Measurements from ENCODE around the gene DEFB132.

The DEFB132 gene

DNA sequence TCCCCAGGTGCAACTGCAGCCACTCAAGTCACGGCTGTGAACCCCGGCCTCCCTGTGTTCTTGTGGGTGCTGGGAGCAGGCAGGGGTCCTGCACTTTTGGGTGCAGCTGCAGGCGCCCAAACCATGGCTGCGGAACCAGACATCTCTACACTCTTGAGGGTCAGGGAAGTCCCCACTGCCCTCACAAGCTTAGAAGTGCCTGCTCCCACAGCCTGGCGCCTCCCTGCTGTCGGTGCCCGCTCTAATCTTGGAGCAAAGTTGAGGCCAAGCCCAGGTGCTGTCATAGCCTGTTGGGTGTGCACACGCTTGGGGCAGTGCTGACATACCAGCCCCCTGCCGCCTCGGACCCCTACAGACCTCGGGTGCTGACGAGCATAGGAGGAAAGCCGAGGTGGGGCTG is 6.2 kb downstream of the DEFB132 start:
- DNase-seq (ENCODE audit: low read depth in 2 of 2): no peak

DNA sequence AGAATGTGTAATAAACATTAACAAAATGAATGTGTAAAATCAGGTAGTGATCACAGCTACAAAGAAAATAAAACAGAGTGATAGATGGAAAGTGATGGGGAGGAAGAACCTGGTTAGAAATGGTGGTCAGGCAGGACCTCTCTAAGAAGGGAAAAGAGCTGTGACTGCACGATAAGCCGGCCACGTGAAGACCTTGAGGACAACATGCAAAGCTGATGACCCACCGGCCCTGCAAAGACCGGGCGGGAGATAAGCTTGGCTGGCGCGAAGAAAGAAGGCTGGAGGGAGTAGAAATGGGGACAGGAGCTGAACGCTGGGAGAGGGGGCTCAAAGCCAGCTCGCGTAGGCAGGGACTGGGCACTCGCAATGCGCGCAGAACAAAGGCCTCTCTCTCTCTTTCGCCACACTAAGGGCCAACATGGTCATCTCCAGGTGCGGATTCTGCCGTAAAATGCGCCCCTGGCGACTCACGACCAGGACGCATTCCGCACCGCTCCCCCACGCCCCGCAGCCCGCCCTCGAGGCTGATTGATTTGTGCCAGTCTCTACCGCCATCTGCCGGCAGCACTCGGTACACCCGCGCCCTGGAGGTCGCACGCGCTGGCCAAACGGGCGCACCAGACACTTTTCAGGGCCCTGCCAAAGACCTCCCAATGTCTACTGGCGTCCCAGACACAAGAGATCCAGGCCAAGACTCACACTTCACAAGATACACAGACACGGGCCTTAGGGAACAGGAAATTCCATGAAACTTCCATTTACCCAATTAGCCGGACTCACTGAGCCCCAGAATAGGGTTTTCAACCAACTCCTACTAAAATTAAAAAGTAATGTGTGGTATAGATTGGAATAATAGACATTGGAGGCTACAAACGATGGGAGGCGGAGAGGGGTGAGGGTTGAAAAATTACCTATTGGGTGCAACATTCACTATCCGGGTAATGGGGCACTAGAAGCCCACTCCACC is 9.4 kb downstream of the DEFB132 start:
- peak; percentile 73 to 87 for DNase-seq (ENCODE audit: low read depth in 2 of 2)

DNA sequence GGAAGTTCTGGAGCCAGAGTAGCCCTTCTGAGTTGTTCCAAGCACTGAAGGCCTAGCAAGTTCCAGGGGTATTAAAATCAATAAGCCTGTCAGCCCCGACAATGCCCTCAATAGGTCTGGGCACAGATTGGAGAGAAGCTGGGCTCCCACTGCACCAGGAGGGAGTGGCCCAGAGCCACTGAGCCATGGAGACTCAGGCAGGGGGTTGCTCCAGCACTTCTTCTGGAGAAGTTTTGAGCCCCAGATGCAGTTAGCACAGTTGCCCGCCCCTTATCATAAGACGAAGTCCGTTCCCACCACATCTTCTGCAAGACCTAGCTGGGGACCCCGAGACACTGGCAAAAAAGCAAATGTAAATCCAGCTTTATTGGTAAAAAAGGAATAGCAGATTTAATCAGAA is 13.0 kb downstream of the DEFB132 start:
- DNase-seq (ENCODE audit: low read depth in 2 of 2): no peak

DNA sequence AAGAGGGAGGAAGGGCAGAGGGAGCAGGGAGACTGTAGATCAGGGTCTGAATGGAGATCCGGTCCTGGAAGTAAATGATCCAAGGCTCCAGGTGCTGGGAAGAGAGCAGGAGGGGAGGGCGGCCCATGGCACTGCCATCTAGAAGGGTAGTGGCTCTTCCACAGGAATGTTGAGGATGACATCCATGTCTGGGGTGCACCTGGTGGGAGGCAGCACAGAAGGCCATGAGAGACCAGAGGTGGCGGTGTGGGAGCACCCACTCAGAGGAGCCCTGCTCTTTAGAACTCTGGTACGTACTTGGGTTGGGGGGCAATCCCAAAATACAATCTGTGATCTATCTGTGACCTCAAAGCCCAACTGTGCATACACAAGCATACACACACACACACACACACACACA is 13.5 kb downstream of the DEFB132 start:
- no peak for DNase-seq (ENCODE audit: low read depth in 2 of 2)

DNA sequence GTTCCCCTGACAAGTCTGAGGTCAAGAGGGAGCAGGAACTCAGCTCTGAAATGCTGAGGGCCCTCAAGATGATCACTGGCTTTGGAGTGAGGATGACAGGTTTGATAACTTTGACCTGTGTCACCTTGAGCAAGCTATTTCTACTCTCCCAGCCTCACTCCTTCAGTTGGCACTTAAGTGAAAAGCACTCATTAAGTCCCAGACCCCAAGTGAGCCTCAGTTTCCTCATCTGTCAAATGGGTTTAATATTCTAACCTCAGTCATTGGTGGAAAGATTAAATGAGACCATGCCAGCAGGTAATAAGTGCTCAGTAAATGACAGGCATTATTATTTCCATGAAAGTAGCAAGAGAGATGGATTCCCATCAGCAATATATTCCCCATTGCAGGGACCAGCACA is 14.0 kb downstream of the DEFB132 start:
- no peak for DNase-seq (ENCODE audit: low read depth in 2 of 2)

DNA sequence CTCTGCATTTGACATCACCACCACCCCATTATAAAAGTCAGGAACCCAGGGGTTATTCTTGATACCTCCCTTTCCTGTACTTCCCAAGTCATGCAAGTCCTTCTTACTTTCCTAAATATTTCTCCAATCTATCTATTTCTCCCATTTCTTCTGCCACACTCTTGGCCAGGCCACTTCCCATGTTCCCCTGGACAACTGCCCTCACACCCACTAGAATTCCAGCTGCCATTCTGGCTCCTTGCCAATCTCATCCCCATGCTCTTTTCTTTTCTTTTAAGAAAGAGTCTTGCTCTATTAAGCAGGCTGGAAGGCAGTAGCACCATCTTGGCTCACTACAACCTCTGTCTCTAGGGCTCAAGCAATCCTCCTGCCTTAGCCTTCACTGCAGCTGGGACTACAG is 15.2 kb downstream of the DEFB132 start:
- no peak for DNase-seq (ENCODE audit: low read depth in 2 of 2)

DNA sequence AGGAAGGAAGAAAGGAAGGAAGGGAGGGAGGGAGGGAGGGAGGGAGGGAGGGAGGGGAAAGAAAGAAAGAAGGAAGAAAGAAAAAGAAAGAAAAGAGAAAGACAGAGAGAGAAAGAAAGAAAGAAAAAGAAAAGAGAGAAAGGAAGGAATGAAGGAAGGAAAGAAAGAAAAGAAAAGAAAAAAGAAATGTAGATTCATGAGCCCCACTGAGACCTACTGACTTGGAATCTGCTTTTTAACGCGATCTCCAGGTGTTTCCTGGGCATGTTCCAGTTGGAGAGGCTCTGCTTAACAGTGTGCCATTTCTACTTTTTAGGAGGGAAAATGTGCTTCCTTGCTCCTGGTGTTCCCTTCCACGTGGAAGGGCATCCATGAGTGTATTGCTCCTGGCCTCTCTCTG is 16.4 kb downstream of the DEFB132 start:
- no peak for DNase-seq (ENCODE audit: low read depth in 2 of 2)

DNA sequence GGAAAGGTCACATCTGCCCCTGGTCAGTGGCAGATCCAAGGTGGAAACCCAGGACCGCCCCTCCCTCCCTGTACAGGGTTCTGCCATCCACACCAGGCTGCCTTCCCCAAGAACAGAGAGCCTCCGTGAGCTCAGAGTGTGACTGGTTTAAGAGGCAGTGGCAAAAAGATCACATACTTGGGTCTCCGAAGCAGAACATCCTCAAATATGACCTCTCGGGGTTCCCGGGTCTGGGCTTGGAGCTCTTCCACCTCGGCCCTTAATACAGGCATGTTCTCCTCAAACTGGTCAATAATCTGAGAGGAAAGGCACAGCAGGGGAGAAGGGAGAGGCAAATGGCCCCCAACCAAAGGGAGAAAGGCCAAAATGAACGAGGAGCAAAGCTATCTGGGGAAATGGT is 18.3 kb downstream of the DEFB132 start:
- DNase-seq (ENCODE audit: low read depth in 2 of 2): no peak

DNA sequence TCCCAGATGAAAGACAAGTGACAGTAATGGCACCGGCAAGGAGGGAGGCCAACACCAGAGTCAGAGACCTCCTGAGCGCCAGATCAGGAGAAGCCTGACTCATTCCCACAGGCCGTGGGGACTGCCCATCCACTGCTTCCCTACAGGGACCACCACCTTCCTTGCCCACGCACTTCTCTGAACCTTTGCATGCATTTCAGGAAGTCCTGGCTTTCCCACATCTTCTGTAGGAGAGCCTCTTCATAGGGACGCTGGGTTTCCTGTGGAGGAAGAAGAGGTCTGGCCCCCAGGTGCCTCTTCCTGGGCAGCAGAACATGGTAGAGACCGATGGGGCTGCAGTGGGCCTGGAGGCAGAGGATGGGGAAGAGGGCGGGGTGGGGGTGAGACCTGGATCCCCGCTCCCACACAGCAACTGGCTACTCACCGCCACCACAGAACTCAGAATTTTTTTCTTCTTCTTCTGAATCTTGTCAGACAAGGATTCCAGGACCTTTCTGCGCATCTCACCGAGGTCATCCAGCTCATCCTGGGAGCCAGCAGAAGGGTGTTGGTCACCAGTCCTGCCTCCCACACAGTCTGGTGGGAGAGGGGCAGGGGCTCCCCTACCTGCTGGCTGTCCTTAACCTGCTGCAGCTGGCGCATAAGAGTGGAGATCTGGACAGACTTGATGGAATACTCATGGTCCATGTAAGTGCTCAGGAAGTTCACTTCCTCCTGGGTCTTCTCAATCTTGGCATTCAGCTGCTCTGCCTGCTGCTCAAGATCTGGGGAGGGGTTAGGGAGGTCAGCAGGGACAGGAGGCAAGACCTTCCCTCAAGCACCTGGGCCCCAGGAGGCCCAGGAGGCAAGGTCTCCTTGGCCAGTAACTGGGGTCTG is 19.3 kb downstream of the DEFB132 start:
- no peak for DNase-seq (ENCODE audit: low read depth in 2 of 2)

DNA sequence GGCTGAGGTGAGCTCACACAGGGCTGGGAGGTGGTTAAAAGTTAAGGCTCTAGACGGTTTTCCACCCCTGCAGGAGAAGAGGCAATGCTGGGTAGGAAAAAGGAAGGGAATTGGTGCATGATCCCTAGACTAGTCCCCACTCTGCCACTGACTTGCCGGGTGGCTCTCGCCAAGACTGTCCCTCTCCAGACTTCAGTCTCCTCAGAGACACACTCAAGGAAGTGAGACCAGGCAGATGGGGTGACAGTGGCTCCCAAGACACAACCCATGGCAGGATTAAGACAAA is 19.9 kb downstream of the DEFB132 start:
- no peak for DNase-seq (ENCODE audit: low read depth in 2 of 2)

DNA sequence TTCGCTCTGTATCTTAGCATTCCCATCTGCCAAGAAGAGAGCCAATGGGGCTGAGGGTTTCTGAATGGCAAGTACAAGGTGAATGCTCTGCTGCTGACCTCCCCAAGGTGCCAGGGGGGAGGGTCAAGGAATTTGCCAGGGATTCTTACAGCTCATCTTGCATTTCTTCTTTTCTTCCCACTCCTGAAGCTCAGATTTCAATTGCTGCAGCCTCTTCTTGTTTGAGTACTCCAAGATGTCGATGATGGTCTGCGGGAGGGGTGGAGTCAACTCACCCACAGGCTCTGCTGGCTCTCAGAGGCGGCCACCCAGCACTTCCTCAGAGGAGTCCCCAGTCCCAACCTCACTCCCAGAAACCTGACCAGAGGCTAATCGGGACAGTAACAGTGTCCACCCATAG is 20.7 kb downstream of the DEFB132 start:
- no peak for DNase-seq (ENCODE audit: low read depth in 2 of 2)

DNA sequence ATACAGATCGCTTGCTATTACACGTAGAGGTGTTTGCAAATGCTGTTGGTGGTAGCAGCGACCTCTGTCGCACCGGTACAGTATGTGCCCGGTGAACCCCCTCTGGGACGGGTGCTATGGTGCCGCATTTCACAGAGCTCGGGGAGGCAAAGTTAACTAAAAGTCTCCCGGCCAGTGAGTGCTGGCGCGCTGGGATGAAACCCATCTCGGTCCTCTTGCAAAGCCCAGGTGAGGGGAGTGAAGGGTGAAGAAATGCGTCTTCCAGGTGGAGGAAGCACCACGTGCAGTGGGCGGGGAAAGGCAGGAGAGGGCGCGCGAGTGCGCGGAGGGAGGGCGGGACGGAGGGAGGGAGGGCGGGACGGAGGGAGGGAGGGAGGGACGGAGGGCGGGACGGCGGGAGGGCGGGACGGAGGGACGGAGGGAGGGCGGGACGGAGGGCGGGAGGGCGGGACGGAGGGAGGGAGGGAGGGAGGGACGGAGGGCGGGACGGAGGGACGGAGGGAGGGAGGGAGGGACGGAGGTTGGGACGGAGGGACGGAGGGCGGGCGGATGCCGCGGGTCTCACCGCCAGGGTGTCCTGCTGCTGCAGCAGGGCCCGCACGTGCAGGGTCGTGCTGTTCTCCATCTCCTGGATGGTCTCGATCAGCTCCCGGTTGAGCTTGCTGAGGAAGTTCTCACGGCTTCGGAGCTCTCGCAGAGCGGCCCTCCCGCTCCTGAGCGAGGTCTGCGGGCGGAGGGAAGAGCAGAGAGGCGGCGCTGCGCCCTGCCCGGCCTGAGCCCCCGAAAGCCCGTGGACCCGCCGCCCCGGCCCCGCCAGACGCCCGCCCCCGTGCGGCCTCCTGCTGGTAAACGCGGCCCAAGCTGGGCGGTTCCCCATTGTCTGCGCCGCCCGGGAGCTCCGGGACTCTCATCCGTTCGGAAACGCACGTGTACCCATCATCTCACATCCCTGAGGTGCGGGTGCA is 21.4 kb downstream of the DEFB132 start:
- no peak for DNase-seq (ENCODE audit: low read depth in 2 of 2)

DNA sequence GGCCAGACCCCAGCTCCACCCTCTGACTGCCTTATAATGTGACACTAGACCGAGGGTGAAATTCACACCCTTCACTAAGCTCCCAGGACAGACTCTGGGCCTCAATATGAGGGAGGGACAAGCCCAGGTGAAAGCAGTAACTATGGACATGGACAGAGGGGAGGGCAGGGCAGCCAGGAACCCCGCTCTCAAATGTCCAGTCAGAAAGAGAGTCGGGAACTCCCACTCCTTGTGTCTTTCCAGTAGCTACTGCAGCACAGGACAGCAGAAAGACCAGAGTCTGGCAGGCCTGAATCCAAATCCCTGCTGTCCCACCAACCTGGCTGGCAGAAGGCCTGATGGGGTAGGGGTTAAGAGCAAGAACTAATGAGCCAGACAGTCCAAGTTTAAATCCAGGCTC is 26.6 kb downstream of the DEFB132 start:
- no peak for DNase-seq (ENCODE audit: low read depth in 2 of 2)

DNA sequence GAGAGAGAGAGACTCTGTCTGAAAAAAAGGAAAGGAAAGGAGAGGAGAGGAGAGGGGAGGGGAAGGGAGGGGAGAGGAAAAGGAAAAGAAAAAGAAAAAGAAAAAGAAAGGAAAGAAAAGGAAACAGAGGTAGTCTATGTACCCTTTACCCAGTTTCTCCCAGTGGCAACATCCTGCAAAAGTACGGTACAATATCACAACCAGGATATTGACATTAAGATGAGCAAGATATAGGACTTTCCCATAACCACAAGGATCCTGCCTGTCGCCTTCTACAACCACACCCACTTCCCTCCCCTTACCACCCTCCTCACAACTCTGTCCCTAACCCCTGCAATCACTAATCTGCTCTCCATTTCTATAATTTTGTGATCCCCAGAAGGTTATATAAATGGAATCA is 29.0 kb downstream of the DEFB132 start:
- DNase-seq (ENCODE audit: low read depth in 2 of 2): no peak

DNA sequence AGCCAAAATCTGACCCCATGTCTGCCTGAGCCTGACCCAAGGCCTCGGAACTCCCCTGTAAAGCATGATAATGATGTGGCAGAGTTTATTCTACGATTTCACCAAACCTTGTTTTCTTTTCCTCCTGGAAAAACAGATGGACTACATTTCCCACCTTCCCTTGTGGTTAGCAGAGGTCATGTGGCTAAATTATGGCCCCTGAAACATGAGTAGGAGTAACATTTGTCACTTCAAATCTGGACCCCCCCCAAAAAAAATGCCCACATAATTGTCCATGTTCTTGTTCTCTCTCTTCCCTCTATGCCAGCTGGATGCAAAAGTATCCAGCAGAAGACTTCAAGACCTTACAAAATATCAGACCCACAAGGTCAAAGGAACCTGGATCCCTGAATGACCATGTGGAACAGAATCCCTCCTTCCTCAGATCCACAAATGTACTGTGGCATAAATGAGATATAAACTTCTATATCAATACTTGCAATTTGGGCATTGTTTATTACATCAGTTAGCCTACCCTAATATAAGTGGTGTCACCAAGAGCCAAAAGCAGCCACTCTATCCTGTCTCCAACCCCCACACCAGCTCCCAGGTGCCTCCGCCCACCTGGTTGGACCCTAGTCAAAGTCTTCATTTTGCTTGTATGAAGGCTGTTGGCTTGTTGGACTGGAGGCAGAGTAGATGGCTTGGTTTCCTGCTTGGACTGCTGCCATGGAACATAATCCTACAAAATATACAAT is 31.6 kb downstream of the DEFB132 start:
- no peak for DNase-seq (ENCODE audit: low read depth in 2 of 2)

DNA sequence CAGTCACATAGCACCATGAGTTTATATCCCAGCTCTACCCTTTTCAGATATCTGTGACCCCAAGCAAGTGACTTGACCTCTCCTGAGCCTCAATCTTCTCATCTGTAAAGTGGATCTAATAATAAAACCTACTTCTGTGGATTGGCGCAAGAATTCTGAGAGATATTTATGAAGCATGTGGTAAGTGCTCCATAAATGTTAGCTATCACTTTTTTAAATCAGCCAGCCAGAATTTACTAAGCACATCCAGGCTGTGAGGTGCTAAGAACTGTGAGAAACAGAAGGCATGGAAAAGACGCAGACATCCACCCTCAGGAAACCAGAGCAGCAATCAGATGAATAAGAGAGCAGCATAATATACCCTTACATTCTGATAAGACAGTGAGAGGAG is 32.2 kb downstream of the DEFB132 start:
- no peak for DNase-seq (ENCODE audit: low read depth in 2 of 2)

DNA sequence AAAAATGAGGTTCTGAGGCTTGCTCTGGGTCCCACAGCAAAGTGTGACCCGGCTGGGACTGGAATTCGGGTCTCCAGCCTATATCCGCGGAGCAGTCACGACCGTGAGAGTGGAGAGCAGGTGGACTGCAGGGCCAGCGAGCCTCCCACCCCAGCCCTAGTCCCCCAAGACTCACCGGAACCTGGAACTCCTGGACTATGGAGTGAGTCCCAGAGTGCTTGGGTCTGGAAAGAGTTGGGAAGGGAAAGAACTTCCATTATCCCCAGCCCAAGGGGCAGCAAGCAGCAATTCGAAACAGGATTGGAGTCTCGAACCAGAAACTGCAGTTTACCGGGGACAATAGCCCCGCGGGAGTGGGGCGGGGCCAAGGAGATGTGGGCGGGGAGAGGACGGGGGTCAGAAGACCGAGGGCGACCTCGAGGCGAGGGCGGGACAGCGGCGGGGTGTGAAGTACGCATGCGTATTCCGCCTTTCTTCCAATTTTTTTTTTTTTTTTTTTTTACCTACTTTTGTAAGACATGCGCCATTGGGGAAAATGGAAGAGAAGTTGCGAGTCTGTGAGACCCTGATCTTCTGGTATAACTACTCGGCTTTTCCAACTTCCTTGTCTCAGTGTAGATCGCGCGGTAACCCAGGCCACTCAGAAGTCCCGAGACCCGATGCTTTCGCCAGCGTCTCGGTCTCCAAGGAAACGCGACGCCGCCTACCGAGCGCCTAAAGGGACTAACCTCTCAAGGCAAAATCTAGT is 32.7 kb downstream of the DEFB132 start, which contains the start of gene C20orf96:
Gene C20orf96, minus strand, starts transcription at position 667 of the 748 bp plus-strand sequence. Its CDS starts 140 bp downstream, at position 527.
- peak; percentile 58 to 73 for DNase-seq (ENCODE audit: low read depth in 2 of 2)

DNA sequence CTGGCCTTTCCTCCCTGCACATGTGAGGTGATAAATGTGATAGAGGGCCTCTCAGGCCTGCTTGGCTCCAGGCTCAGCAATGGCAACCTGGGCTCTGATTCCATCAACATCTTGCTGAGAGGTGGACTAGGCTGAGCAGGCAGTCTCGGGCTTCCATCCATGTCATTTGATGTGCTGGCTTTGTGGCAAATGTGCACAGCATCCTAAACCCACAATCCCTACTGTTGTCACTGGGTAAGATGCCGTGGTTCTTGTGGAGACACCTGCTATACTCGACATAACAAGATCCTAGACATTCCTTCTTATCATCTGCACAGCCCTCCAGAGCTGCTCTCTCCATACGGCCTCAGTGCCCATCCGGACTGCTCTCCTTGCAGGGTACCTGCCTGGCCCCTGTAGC is 37.1 kb downstream of the DEFB132 start:
- no peak for DNase-seq (ENCODE audit: low read depth in 2 of 2)

DNA sequence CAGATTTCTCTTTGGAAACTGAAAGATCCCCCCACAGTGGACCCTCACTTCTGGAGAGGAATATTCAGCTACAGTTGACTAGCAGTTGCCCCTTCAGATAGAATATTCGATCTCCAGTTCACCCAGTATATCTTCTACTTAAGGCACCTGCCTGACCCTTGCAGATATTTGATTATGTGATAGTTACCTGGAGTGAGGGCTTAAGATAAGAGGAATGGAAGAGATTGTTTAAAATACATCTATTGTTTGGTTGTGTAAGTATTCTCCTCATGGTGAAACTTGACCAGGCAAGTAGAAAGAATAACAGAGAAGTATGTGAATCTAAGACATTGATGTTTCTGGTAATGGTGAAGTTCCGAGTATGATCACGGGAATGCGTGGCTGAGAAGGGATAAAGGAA is 38.3 kb downstream of the DEFB132 start:
- DNase-seq (ENCODE audit: low read depth in 2 of 2): no peak

Data from stimulated activated CD4-positive, alpha-beta T cell treated with anti-CD3 and anti-CD28 coated beads, Interleukin-1b, Interleukin-23, amount 100 ng/mL, for 1 hour (primary cell).